Measurements from ENCODE around the gene AMOTL1.

The AMOTL1 gene

DNA sequence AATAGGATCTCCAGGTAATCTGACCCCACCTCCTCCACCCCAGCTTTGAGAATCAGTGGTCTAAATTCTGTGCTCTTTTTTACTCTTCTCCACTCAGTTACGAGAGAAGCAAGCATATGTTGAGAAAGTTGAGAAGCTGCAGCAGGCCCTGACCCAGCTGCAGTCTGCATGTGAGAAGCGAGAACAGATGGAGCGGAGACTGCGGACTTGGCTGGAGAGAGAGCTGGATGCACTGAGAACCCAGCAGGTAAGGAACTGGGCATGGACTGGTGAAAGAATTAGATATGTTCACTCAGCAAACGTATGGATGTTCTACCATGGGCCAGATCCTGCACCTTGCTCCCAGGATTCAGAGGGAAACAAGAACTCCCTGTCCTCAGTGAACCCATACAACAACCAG, 85.7 kb downstream of the AMOTL1 start:
- Histone ChIP-seq H3K27ac (ENCODE audit: low read depth, low read length) (no peak overlapping the region), H3K36me3 (ENCODE audit: control insufficient read depth, low read length) (no peaks in the 10 kb centered on the region), H3K79me2 (ENCODE audit: control insufficient read depth, low read length) (no peaks in the 10 kb centered on the region), H3K4me2 (ENCODE audit: low read length) (no peak overlapping the region), H3K27me3 (ENCODE audit: control insufficient read depth, low read length) (no peaks in the 10 kb centered on the region), H3K9me2 (replicated peaks; ENCODE audit: control insufficient read depth, low read length) (no peaks in the 10 kb centered on the region), H4K20me1 (ENCODE audit: control insufficient read depth, insufficient read depth, low read depth, low read length) (no peaks in the 10 kb centered on the region), H3K4me3 (ENCODE audit: low read length) (no peak overlapping the region), H3K4me1 (ENCODE audit: control insufficient read depth, low read length) (no peaks in the 10 kb centered on the region), H3K9me3 (ENCODE audit: control insufficient read depth, insufficient read depth, low read length) (no peaks in the 10 kb centered on the region), H3F3A (ENCODE audit: control insufficient read depth, insufficient read depth) (no peaks in the 10 kb centered on the region)
- TF ChIP-seq EZH2phosphoT487 (IDR thresholded peaks at IDR 0.05; ENCODE audit: borderline replicate concordance, low read length) = no peak
- TF ChIP-seq, protein P1, sequence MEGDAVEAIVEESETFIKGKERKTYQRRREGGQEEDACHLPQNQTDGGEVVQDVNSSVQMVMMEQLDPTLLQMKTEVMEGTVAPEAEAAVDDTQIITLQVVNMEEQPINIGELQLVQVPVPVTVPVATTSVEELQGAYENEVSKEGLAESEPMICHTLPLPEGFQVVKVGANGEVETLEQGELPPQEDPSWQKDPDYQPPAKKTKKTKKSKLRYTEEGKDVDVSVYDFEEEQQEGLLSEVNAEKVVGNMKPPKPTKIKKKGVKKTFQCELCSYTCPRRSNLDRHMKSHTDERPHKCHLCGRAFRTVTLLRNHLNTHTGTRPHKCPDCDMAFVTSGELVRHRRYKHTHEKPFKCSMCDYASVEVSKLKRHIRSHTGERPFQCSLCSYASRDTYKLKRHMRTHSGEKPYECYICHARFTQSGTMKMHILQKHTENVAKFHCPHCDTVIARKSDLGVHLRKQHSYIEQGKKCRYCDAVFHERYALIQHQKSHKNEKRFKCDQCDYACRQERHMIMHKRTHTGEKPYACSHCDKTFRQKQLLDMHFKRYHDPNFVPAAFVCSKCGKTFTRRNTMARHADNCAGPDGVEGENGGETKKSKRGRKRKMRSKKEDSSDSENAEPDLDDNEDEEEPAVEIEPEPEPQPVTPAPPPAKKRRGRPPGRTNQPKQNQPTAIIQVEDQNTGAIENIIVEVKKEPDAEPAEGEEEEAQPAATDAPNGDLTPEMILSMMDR (IDR thresholded peaks at IDR 0.05; ENCODE audit: low read depth, low read length, poor library complexity, severe bottlenecking) = no peak

DNA sequence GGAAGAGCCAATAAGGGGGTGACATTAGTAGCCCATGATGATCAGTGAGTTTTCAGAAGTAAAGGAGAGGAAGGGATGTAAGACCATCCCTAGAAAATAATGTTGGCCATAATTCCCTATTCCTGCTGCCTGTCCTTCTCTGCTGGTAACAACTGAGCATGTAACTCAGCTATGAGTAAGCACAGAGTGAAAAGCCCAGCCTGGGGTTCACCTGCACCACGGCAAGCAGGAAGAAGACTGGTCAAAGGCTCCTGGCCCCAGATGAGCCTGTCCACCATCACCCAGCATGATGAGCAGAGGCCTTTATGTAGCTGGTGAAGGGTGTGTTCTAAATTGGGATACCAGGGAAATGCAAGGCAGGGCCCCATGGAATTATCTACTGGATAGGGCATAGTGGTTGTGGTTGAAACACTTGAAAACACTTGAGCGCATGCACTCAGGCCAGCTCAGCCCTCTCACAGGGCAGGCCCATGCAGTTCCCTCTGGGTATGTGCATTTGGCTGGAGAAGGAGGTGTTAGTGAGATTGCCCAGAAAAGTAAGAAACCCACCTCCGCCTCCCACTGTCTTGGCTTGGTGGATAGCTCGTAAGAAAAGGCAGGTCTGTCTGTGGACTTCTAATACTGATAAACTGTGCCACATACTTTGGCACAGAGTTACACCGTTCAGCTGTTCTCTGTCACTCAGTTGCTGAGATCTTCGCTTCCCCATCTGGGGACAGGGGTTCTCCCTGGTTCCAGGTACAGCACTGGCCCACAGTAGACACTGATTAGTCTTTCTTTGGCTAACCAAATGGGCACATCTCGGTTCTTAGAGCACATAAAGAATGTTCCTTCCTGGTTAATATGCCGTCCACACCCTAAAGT, 86.8 kb downstream of the AMOTL1 start:
- no peak overlapping the region for H3K27ac ChIP-seq (ENCODE audit: low read depth, low read length)
- no peaks in the 10 kb centered on the region for H4K20me1 ChIP-seq (ENCODE audit: control insufficient read depth, insufficient read depth, low read depth, low read length)
- no peak overlapping the region for H3K4me3 ChIP-seq (ENCODE audit: low read length)
- no peaks in the 10 kb centered on the region for H3K27me3 ChIP-seq (ENCODE audit: control insufficient read depth, low read length)
- H3K36me3 ChIP-seq (ENCODE audit: control insufficient read depth, low read length) = no peaks in the 10 kb centered on the region
- no peaks in the 10 kb centered on the region for H3K79me2 ChIP-seq (ENCODE audit: control insufficient read depth, low read length)
- no peaks in the 10 kb centered on the region for H3K9me2 ChIP-seq (replicated peaks; ENCODE audit: control insufficient read depth, low read length)
- H3F3A ChIP-seq (ENCODE audit: control insufficient read depth, insufficient read depth) = no peaks in the 10 kb centered on the region
- no peaks in the 10 kb centered on the region for H3K4me1 ChIP-seq (ENCODE audit: control insufficient read depth, low read length)
- TF ChIP-seq EZH2phosphoT487 (IDR thresholded peaks at IDR 0.05; ENCODE audit: borderline replicate concordance, low read length) = no peak
- TF ChIP-seq, protein P1 (IDR thresholded peaks at IDR 0.05; ENCODE audit: low read depth, low read length, poor library complexity, severe bottlenecking) = no peak
- no peak overlapping the region for H3K4me2 ChIP-seq (ENCODE audit: low read length)
- no peaks in the 10 kb centered on the region for H3K9me3 ChIP-seq (ENCODE audit: control insufficient read depth, insufficient read depth, low read length)

DNA sequence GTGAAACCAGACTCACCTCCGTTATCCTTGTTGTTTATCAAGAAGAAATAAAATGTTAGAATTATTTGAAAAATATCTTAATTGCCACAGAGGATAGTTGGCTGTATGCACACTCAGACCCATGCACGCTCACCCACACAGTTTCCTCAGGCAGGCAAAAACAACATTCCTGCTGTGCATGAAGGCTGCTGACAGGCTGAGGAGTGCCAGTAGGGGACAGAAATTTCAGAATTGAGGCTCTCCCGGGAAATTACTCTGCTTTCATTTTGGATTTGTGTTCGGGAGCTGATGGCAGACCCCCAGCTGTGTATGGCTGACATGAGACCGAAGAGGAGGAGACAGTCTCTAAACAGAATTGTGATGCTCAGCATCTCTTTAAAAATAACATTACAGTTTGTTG, 87.5 kb downstream of the AMOTL1 start:
- H3K4me1 ChIP-seq (ENCODE audit: control insufficient read depth, low read length) = no peaks in the 10 kb centered on the region
- no peak overlapping the region for H3K4me2 ChIP-seq (ENCODE audit: low read length)
- no peaks in the 10 kb centered on the region for H3K36me3 ChIP-seq (ENCODE audit: control insufficient read depth, low read length)
- H3K9me2 ChIP-seq (replicated peaks; ENCODE audit: control insufficient read depth, low read length) = no peaks in the 10 kb centered on the region
- no peak for TF ChIP-seq EZH2phosphoT487 (IDR thresholded peaks at IDR 0.05; ENCODE audit: borderline replicate concordance, low read length)
- TF ChIP-seq, protein P1 (IDR thresholded peaks at IDR 0.05; ENCODE audit: low read depth, low read length, poor library complexity, severe bottlenecking) = no peak
- no peaks in the 10 kb centered on the region for H3K9me3 ChIP-seq (ENCODE audit: control insufficient read depth, insufficient read depth, low read length)
- H3K27ac ChIP-seq (ENCODE audit: low read depth, low read length) = no peak overlapping the region
- H3K27me3 ChIP-seq (ENCODE audit: control insufficient read depth, low read length) = no peaks in the 10 kb centered on the region
- no peaks in the 10 kb centered on the region for H3K79me2 ChIP-seq (ENCODE audit: control insufficient read depth, low read length)
- H3F3A ChIP-seq (ENCODE audit: control insufficient read depth, insufficient read depth) = no peaks in the 10 kb centered on the region
- H4K20me1 ChIP-seq (ENCODE audit: control insufficient read depth, insufficient read depth, low read depth, low read length) = no peaks in the 10 kb centered on the region
- H3K4me3 ChIP-seq (ENCODE audit: low read length) = no peak overlapping the region

Data from DOHH2 (cell line).